Rectal smooth muscle tissue (tissue), 1 donor: Measurements from ENCODE around the gene KHDRBS1.
"Not testable (repeated sequence)": the region's sequence is repeated elsewhere in the genome, so short reads cannot be mapped to it uniquely, and the experiment has no call there.

Experiments
- H3K27ac ChIP-seq: one replicate; pipeline ENCODE4 v1.7.0; 2013; ENCODE audit warnings: low read depth, low read length, inconsistent platforms
- H3K27me3 ChIP-seq: one replicate; pipeline ENCODE4 v1.7.0; 2013; ENCODE audit warnings: low read length; ENCODE audit not compliant: control insufficient read depth, insufficient read depth
- H3K36me3 ChIP-seq: one replicate; pipeline ENCODE4 v1.7.0; 2013; ENCODE audit warnings: low read length; ENCODE audit not compliant: control insufficient read depth, insufficient read depth
- H3K4me1 ChIP-seq: one replicate; pipeline ENCODE4 v1.7.0; 2013; ENCODE audit warnings: low read length; ENCODE audit not compliant: control insufficient read depth, insufficient read depth
- H3K4me3 ChIP-seq: one replicate; pipeline ENCODE4 v1.7.0; 2013; ENCODE audit warnings: low read length
- H3K9ac ChIP-seq: one replicate; pipeline ENCODE4 v1.7.0; 2013; ENCODE audit warnings: low read length

KHDRBS1 gene

GRCh38 chr1:32073299-32074229 lies 59.9 kb downstream of the KHDRBS1 start:
- Histone ChIP-seq H3K27ac (peak overlapping the region; percentile 94), H3K27me3 (no peaks in the 10 kb centered on the region), H3K4me1 (peaks cover 5% of the 10 kb centered on the region), H3K9ac (peak overlapping the region; percentile 64), H3K36me3 (peaks cover 15% of the 10 kb centered on the region), H3K4me3 (peak overlapping the region; percentile 91)

DNA sequence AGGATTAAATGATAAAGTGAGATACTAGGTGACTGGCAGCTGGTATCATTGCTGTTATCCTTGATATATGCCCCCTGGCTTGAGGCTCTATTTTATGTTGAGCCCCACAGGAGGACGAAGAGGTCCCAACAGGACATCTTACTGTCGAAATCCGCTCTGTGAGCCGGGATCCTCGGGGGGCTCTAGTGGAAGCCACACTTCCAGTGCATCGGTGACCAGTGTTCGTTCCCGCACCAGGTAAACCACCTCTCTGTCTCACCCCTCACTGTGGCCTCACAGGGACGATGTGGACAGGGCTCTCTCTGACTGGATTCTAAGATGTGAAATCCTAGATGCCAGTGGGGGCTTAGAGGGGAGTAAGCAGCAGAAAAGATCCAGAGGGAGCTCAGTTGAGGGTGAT lies 61.2 kb downstream of the KHDRBS1 start:
- Histone ChIP-seq H3K27me3 (no peaks in the 10 kb centered on the region), H3K9ac (no peak overlapping the region), H3K27ac (no peak overlapping the region), H3K4me1 (peaks cover 5% of the 10 kb centered on the region), H3K4me3 (no peak overlapping the region), H3K36me3 (peaks cover 15% of the 10 kb centered on the region)

GRCh38 chr1:32077451-32077850 lies 63.8 kb downstream of the KHDRBS1 start:
- Histone ChIP-seq H3K4me3 (no peak overlapping the region), H3K4me1 (peaks cover 3% of the 10 kb centered on the region), H3K9ac (no peak overlapping the region), H3K27me3 (no peaks in the 10 kb centered on the region), H3K36me3 (peaks cover 15% of the 10 kb centered on the region), H3K27ac (no peak overlapping the region)

GRCh38 chr1:32082022-32082421 lies 68.4 kb downstream of the KHDRBS1 start:
- Histone ChIP-seq H3K27ac (no peak overlapping the region), H3K9ac (no peak overlapping the region), H3K4me3 (no peak overlapping the region), H3K36me3 (peaks cover 11% of the 10 kb centered on the region), H3K27me3 (no peaks in the 10 kb centered on the region), H3K4me1 (no peaks in the 10 kb centered on the region)

DNA sequence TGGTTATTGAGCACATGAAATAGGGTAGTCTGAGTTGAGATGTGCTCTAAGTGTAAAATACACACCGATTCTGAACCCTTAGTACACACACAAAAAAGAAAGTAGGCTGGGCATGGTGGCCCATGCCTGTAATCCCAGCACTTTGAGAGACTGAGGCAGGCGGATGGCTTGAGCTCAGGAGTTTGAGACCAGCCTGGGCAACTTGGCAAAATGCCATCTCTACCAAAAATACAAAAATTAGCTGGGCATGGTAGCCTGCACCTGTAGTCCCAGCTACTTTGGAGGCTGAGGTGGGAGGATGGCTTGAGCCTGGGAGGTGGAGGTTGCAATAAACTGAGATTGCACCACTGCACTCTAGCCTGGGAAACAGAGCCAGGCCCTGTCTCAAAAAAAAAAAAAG lies 72.7 kb downstream of the KHDRBS1 start:
- H3K36me3 ChIP-seq, H3K4me1 ChIP-seq, H3K9ac ChIP-seq, H3K27ac ChIP-seq, H3K4me3 ChIP-seq, H3K27me3 ChIP-seq: not testable (repeated sequence)

DNA sequence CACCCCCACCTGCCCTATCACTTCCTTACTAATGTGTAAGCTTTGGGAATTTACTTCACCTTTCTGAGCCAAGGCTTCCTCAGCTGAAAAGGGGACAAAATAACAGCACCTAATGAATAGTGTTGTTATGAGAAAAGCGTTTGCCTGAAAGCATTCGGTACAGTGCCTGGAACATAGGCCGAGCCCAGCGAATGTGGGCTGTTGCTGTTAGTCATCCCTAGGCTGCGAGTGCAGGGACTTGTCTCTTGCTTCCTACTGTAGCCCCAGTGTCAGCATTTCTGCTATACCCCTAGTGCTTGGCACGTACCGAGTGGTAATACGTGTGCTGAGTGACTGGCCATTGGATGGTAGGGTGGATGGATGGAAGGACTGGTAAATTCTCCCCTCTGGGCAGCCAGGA lies 77.5 kb downstream of the KHDRBS1 start:
- Histone ChIP-seq H3K36me3 (peaks cover 17% of the 10 kb centered on the region), H3K4me3 (no peak overlapping the region), H3K9ac (no peak overlapping the region), H3K27me3 (no peaks in the 10 kb centered on the region), H3K4me1 (no peaks in the 10 kb centered on the region), H3K27ac (no peak overlapping the region)

- H3K4me3 ChIP-seq = no peak overlapping the region
- H3K36me3 ChIP-seq = peaks cover 17% of the 10 kb centered on the region
- H3K27ac ChIP-seq = no peak overlapping the region
- H3K27me3 ChIP-seq = no peaks in the 10 kb centered on the region
- H3K4me1 ChIP-seq = no peaks in the 10 kb centered on the region
- no peak overlapping the region for H3K9ac ChIP-seq
Measured at GRCh38 chr1:32091591-32091990, 77.9 kb downstream of the KHDRBS1 start.
